GM08714 (cell line): Measurements from ENCODE around the gene MBD3.

Experiments used
- H3K4me3 ChIP-seq: fragments of 200-500 bp; sonication (Bioruptor generic); 2 replicates; pipeline ENCODE4 v1.5.1; 2014; ENCODE audit warnings: mild to moderate bottlenecking, low read length, inconsistent platforms
- ZNF274 ChIP-seq: IDR thresholded peaks from 2 replicates; pipeline ENCODE4 v1.6.1; 2012; ENCODE audit warnings: mild to moderate bottlenecking, low read depth, low read length

Gene MBD3

DNA sequence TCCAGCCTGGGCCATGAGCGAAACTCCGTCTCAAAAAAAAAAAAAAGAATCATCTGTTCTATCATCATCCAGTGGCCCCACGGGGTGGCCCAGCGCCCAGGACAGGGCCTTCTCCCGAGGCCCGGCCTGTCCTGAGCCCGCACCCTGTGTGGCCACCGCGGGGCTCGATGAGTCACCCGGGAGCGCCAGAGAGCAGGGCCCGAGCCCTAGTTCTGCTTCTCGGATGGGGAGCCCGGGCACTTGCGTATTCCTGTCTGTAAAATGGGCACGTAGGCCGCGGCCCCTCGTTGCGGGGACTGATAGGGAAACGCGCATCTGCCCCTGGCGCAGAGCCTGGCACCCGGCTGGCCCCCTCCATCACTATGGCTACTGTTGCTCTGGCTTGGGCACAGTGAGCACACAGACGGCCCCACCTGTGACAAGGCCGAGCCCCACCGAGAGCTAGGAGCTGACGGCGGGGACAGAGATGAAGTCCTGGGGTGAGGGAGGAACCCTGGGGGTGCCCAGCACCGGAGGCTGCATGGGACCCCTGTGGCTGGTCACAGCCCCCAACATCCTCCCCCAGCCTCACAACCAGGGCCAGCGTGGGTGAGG lies 33.8 kb upstream of the MBD3 start:
- no peak for TF ChIP-seq ZNF274
- no peak overlapping the region for H3K4me3 ChIP-seq

DNA sequence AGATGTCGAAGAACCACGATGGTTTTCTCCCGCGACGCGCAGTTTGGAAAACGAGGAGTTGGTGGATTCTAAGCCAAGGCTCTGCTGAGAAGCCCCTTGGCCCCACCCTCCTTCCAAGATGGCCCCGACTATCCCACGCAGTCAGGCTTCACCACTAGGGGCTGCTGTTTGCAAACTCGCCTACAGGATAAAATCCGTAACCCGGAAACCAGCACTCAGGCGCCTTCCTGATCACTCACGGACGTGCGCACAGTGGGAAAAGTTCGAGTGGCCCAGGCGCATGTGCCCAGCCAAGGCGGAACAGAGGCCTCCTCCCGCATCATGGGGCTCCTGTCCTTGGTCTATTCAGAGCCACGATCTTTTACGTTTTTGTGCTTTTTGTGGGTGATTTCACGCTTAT lies 31.8 kb upstream of the MBD3 start:
- no peak overlapping the region for H3K4me3 ChIP-seq
- no peak for TF ChIP-seq ZNF274

GRCh38 chr19:1622541-1622940 lies 29.9 kb upstream of the MBD3 start:
- no peak for TF ChIP-seq ZNF274
- no peak overlapping the region for H3K4me3 ChIP-seq

DNA sequence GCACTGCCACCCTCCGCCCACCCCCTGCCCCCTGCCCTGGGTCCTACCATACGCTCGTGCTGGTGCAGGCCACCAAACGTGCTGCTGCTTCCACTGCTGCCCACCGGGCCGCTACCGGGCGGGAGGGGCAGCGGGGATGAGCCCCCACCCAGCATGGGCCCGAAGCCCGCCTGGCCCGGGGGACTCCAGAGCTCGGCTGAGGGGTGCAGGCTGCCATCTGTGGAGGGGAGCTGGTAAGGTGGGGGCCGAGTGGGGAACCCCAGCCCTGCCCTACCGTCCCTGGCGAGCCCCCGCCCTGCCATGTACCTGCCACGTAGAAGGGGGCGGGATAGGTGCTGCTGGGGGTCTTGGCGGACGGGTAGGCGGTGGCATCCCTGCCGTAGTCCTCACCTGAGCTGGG lies 29.3 kb upstream of the MBD3 start:
- no peak overlapping the region for H3K4me3 ChIP-seq
- no peak for TF ChIP-seq ZNF274

GRCh38 chr19:1621574-1621973 lies 28.9 kb upstream of the MBD3 start:
- no peak overlapping the region for H3K4me3 ChIP-seq
- no peak for TF ChIP-seq ZNF274

GRCh38 chr19:1621021-1621420 lies 28.4 kb upstream of the MBD3 start:
- TF ChIP-seq ZNF274: no peak
- H3K4me3 ChIP-seq: no peak overlapping the region

GRCh38 chr19:1620502-1620901 lies 27.8 kb upstream of the MBD3 start:
- TF ChIP-seq ZNF274: no peak
- H3K4me3 ChIP-seq: no peak overlapping the region

GRCh38 chr19:1619703-1620102 lies 27.0 kb upstream of the MBD3 start:
- no peak for TF ChIP-seq ZNF274
- H3K4me3 ChIP-seq: no peak overlapping the region

DNA sequence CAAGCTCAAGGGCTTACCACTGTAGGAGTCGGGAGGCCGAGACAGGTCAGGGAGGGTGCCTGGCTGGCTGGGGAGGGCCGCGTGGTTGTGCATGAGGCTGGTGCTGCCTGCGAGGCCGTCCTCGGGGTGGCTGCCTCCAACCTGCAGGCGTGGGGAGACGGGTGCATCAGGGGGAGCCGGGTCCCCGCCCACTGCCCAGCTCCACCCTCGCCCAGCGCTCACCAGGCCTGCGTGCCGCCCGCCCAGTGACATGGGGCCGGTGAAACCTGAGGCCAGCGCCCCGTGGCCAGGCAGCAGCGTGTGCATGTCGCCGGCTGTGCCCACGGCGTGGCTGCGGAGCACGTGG lies 26.4 kb upstream of the MBD3 start:
- no peak overlapping the region for H3K4me3 ChIP-seq
- TF ChIP-seq ZNF274: no peak

GRCh38 chr19:1618157-1619093 lies 25.8 kb upstream of the MBD3 start:
- no peak for TF ChIP-seq ZNF274
- H3K4me3 ChIP-seq: no peak overlapping the region

- no peak for TF ChIP-seq ZNF274
- H3K4me3 ChIP-seq: no peak overlapping the region
Observed at GRCh38 chr19:1616875-1617274, 24.2 kb upstream of the MBD3 start.

GRCh38 chr19:1616396-1616795 lies 23.7 kb upstream of the MBD3 start:
- no peak for TF ChIP-seq ZNF274
- H3K4me3 ChIP-seq: no peak overlapping the region

- no peak overlapping the region for H3K4me3 ChIP-seq
- TF ChIP-seq ZNF274: no peak
Observed at GRCh38 chr19:1615156-1615765, 22.6 kb upstream of the MBD3 start.

GRCh38 chr19:1613808-1614570 lies 21.3 kb upstream of the MBD3 start:
- no peak overlapping the region for H3K4me3 ChIP-seq
- no peak for TF ChIP-seq ZNF274
